ENCODE results near the gene GPC3.

The GPC3 gene

DNA sequence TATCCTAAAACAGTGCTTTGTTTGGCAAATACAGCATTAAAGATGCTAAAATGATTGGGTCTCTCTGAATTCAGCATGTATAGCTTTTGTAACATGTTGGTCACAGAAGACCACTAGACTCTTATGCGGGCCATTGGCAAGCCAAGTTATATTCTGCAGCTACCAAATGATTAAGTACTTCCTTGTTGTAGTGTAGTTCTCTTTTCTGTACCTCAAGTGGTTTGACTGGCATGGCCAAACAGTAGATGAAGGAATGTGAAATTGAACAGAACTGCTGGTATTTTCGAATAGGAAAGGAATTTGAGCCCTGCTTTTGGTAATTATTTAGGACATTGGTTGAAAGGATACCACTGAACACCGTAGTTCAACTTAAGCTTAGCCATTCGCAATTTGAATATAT, 376.2 kb downstream of the GPC3 start:
- H3K4me3 ChIP-seq (ENCODE audit: low read depth, low read length) = no peak overlapping the region
- DNase-seq (ENCODE audit: low read depth) = no peak
- TF ChIP-seq CTCF (IDR thresholded peaks at IDR 0.05; ENCODE audit: low read depth, low read length, missing control alignments) = no peak
- in situ Hi-C loops (cut with HindIII; ENCODE audit: low sequenced_read_pairs) = no loop called here

DNA sequence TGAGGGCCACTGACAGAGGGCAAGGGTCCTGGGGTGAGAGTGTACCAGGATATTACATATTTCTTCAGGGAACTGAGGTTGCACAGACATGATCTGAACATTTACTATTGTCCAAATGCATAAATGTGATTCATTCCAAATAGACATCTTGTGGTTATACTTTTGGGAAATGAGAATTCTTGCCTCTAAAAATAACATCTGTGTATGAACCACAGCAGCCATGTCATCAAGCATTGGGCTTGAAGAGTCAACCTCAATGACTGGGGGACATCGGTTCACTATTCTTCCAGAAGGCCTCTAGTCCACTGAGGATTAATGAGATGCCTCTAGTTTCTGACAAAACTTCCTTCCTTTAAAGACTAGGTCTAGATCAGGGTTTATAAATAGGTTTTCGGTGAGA, 377.0 kb downstream of the GPC3 start:
- peak; percentile 23 for DNase-seq (ENCODE audit: low read depth)
- no peak for TF ChIP-seq CTCF (IDR thresholded peaks at IDR 0.05; ENCODE audit: low read depth, low read length, missing control alignments)

DNA sequence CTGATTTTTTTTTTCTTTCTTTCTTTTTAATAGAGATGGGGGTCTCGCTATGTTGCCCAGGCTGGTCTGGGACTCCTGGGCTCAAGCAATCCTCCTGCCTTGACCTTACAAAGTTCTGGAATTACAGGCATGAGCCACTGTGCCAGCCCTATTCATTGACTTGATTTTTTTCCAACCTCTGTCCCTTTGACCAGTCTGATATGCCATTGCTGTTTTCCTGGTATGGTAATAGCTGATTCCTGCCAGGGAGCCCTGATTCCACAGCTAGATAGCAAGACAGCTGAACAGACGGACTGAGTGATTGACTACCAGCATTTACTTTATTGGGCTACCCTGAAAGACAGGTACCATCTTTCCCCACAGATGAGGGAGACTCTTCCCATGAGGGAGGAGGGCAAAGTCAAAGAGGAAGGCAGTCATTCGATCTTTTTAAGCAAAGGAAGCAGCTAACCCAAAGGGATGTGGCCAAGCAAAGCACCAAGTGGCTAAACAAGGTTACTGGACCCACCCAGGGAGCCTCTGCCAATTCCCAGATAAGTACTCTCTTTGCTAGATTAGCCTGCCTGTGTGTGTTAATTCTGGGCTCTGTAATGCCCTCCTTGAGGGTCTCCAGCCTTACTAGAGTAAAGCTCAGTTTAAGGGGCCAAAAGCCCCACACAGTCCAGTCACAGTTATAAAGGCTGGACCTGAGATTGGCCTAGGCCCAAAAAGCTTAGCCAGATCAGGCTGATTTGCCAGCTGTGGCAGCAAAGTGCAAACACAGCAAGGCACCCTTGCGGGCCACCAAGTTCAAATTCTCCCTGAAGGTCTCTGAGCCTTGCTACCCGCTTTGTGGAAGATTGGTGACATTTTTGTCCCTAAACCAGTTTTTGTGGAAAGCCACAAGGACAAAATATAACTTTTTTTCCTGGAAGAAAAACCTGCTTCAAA, 377.7 kb downstream of the GPC3 start:
- H3K4me3 ChIP-seq (ENCODE audit: low read depth, low read length) = no peak overlapping the region
- in situ Hi-C loops (cut with HindIII; ENCODE audit: low sequenced_read_pairs) = no loop called here
- DNase-seq (ENCODE audit: low read depth) = no peak
- TF ChIP-seq CTCF (IDR thresholded peaks at IDR 0.05; ENCODE audit: low read depth, low read length, missing control alignments) = no peak

More for the DNA sequence above, 377.0 kb downstream of the GPC3 start:
- no peak overlapping the region for H3K4me3 ChIP-seq (ENCODE audit: low read depth, low read length)
- in situ Hi-C loops (cut with HindIII; ENCODE audit: low sequenced_read_pairs) = no loop called here

GRCh38 chrX:133606990-133607389, 378.4 kb downstream of the GPC3 start:
- TF ChIP-seq CTCF (IDR thresholded peaks at IDR 0.05; ENCODE audit: low read depth, low read length, missing control alignments) = no peak
- no peak overlapping the region for H3K4me3 ChIP-seq (ENCODE audit: low read depth, low read length)
- in situ Hi-C loops (cut with HindIII; ENCODE audit: low sequenced_read_pairs) = no loop called here
- DNase-seq (ENCODE audit: low read depth) = no peak

GRCh38 chrX:133604801-133605200, 380.6 kb downstream of the GPC3 start:
- in situ Hi-C loops (cut with HindIII; ENCODE audit: low sequenced_read_pairs) = no loop called here
- H3K4me3 ChIP-seq (ENCODE audit: low read depth, low read length) = no peak overlapping the region
- no peak for TF ChIP-seq CTCF (IDR thresholded peaks at IDR 0.05; ENCODE audit: low read depth, low read length, missing control alignments)
- DNase-seq (ENCODE audit: low read depth) = no peak

- no peak for TF ChIP-seq CTCF (IDR thresholded peaks at IDR 0.05; ENCODE audit: low read depth, low read length, missing control alignments)
- no peak for DNase-seq (ENCODE audit: low read depth)
- in situ Hi-C loops (cut with HindIII; ENCODE audit: low sequenced_read_pairs) = no loop called here
- no peak overlapping the region for H3K4me3 ChIP-seq (ENCODE audit: low read depth, low read length)
These were observed 382.5 kb downstream of the GPC3 start for GRCh38 chrX:133602881-133603280.

Measured in astrocyte of the cerebellum (primary cell).